22Rv1 (cell line): ENCODE data around the gene THOP1.

Experiments
- ZFX ChIP-seq: fragments of 450-650 bp; IDR thresholded peaks from 2 replicates; pipeline ENCODE4 v1.6.1; 2017; ENCODE audit warnings: antibody characterized with exemption, borderline replicate concordance
- TF ChIP-seq, protein P1 (sequence below): fragments of 450-650 bp; IDR thresholded peaks from 2 replicates; pipeline ENCODE4 v1.5.1; 2017; ENCODE audit warnings: mild to moderate bottlenecking

DNA sequence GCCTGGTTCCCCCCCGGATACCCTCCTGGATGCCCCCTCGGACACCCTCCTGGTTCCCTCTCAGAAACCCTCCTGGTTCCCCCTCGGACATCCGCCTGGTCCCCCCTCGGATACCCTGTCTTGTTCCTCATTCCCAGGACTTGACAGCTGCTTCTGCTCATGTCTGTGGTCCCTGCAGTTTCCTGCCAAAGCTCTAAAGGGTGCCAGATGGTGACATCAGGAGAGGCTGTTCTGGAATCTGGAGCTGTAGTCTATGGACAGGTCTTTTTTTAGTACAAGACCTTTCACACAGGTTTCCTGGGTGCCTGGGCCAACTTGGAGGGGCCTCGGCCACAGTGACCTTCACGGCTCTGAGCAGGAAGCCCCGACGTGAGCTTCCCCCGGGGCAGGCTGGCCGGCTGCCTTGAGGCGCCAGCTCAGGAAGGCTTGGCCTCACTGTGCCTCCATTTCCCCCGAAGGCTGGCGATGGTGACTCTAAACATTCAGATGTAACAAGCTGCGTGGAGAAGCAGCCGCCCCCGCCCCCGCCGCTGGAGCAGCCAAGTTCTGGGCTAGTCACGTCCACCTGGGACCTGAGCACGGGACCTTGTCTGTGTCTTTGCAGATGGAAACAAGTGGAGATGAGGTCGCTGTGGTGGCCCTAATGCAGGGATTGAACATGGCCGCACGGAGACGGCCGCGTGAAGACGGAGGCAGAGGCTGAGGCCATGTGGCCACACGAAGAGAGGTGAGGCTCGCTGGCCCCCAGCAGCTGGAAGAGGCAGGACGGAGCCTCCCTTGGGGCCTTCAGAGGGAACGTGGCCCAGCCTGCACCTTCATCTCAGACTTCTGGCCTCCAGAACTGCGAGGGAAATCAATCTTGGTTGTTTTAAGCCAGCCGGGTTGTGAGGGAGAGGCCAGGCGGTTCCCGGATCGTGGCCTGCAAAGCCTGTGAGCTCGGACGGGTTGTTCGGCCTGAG, 15.0 kb upstream of the THOP1 start:
- TF ChIP-seq, protein P1, sequence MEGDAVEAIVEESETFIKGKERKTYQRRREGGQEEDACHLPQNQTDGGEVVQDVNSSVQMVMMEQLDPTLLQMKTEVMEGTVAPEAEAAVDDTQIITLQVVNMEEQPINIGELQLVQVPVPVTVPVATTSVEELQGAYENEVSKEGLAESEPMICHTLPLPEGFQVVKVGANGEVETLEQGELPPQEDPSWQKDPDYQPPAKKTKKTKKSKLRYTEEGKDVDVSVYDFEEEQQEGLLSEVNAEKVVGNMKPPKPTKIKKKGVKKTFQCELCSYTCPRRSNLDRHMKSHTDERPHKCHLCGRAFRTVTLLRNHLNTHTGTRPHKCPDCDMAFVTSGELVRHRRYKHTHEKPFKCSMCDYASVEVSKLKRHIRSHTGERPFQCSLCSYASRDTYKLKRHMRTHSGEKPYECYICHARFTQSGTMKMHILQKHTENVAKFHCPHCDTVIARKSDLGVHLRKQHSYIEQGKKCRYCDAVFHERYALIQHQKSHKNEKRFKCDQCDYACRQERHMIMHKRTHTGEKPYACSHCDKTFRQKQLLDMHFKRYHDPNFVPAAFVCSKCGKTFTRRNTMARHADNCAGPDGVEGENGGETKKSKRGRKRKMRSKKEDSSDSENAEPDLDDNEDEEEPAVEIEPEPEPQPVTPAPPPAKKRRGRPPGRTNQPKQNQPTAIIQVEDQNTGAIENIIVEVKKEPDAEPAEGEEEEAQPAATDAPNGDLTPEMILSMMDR: no peak
- no peak for TF ChIP-seq ZFX
